PC-3 (cell line): Measurements from ENCODE around the gene HTD2. TPM values are rescaled to one million over a fixed set of nuclear protein-coding genes. Genes with fewer than 3 reads are reported as not detected.
"Not testable (repeated sequence)": the region's sequence is repeated elsewhere in the genome, so short reads cannot be mapped to it uniquely, and the experiment has no call there.

ENCODE experiments used
- ATAC-seq: fragments of 200-7000 bp; cut with Tn5 transposase; 2 replicates; pipeline ENCODE4 v1.9.1; 2020; ENCODE audit warnings: mild to moderate bottlenecking, moderate library complexity
- BruUV-seq: library from RNA; stranded (reverse); fragments of 400-500 nt; replicated peaks from 2 replicates; lab custom pipeline; 2021; lab: Mats Ljungman, UMichigan
- CTCF ChIA-PET: fragments of 300-600 bp; sonication (Branson Sonifier 250); formaldehyde crosslinking; loops from one replicate; lab custom pipeline; 2022; ENCODE audit warnings: antibody characterized with exemption; lab: Charles Lee
- POLR2A ChIA-PET: fragments of 300-600 bp; sonication (Branson Sonifier 250); formaldehyde crosslinking; loops from one replicate; lab custom pipeline; 2022; ENCODE audit warnings: antibody characterized with exemption; ENCODE audit not compliant: unreplicated experiment; lab: Charles Lee
- DNase-seq: peaks from one replicate; pipeline ENCODE4 v3.0.0-alpha.2; 2015
- H2AFZ ChIP-seq: fragments of 300-600 bp; sonication (generic); 2 replicates; pipeline ENCODE4 v1.6.0; 2016; ENCODE audit warnings: antibody characterized with exemption, low read length
- H3F3A ChIP-seq: fragments of 300-600 bp; sonication (generic); one replicate; pipeline ENCODE4 v1.6.0; 2017; ENCODE audit warnings: antibody characterized with exemption, low read length, control low read depth, mild to moderate bottlenecking; ENCODE audit not compliant: unreplicated experiment
- H3K27ac ChIP-seq: fragments of 300-600 bp; sonication (generic); 2 replicates; pipeline ENCODE4 v1.5.1; 2016; ENCODE audit warnings: mild to moderate bottlenecking, low read length
- H3K27me3 ChIP-seq: fragments of 300-600 bp; sonication (generic); 2 replicates; pipeline ENCODE4 v1.6.1; 2016; ENCODE audit warnings: low read length, mixed read lengths
- H3K36me3 ChIP-seq: fragments of 300-600 bp; sonication (generic); 2 replicates; pipeline ENCODE4 v1.6.1; 2016; ENCODE audit warnings: low read depth, mixed run types, low read length, mixed read lengths
- H3K4me1 ChIP-seq: fragments of 300-600 bp; sonication (generic); 2 replicates; pipeline ENCODE4 v1.5.1; 2016; ENCODE audit warnings: low read length; ENCODE audit not compliant: insufficient read depth
- H3K4me2 ChIP-seq: fragments of 300-600 bp; sonication (generic); 2 replicates; pipeline ENCODE4 v1.6.0; 2016; ENCODE audit warnings: low read length
- H3K4me3 ChIP-seq: fragments of 300-600 bp; sonication (generic); 2 replicates; pipeline ENCODE4 v1.5.1; 2016; ENCODE audit warnings: mild to moderate bottlenecking, low read length, mixed read lengths
- H3K79me2 ChIP-seq: fragments of 300-600 bp; sonication (generic); 2 replicates; pipeline ENCODE4 v1.6.1; 2017; ENCODE audit warnings: low read length, mixed read lengths
- H3K9ac ChIP-seq: fragments of 300-600 bp; sonication (generic); 2 replicates; pipeline ENCODE4 v1.6.0; 2016; ENCODE audit warnings: mild to moderate bottlenecking, low read length
- H3K9me2 ChIP-seq: fragments of 300-600 bp; sonication (generic); replicated peaks from 2 replicates; pipeline ENCODE4 v1.6.1; 2016; ENCODE audit warnings: mixed run types, low read length, mixed read lengths
- H3K9me3 ChIP-seq: fragments of 300-600 bp; sonication (generic); 2 replicates; pipeline ENCODE4 v1.6.1; 2016; ENCODE audit warnings: low read length, mixed read lengths
- H4K20me1 ChIP-seq: fragments of 300-600 bp; sonication (generic); 2 replicates; pipeline ENCODE4 v1.6.1; 2016; ENCODE audit warnings: low read length, mixed read lengths
- CTCF ChIP-seq: fragments of 300-600 bp; sonication (generic); conservative IDR thresholded peaks from 2 replicates; pipeline ENCODE4 v1.5.1; 2017; ENCODE audit warnings: antibody characterized with exemption, low read depth, mild to moderate bottlenecking, low read length
- EZH2 ChIP-seq: fragments of 300-600 bp; sonication (generic); IDR thresholded peaks from one replicate; pipeline ENCODE4 v1.6.1; 2017; ENCODE audit warnings: antibody characterized with exemption, mild to moderate bottlenecking, low read length; ENCODE audit not compliant: unreplicated experiment
- EZH2phosphoT487 ChIP-seq: fragments of 300-600 bp; sonication (generic); IDR thresholded peaks from 2 replicates; pipeline ENCODE4 v1.6.1; 2018; ENCODE audit warnings: mild to moderate bottlenecking, antibody characterized with exemption, low read length, borderline replicate concordance
- intact Hi-C: fragments of 100-400 bp; cut with micrococcal nuclease; formaldehyde crosslinking; loops from 2 replicates; pipeline ENCODE4 v1.9.0; 2023
- total RNA-seq: library from RNA; depleted of rRNA; stranded (reverse); fragments of >200 nt; gene quantifications from 2 replicates; pipeline ENCODE4 v1.2.3, GENCODE V29; 2014

HTD2 gene
- total RNA-seq, 1 experiment from 2014 or later, result 6.9 TPM

- DNase-seq (no peak), ATAC-seq (no peak)
- ChIA-PET POLR2A (no interaction called here), CTCF (interaction anchor here (0.5 kb wide), 1 partner anchor 91 kb away, joined by 4 read pairs; no protein-coding TSS in a partner anchor)
- Histone ChIP-seq H2AFZ (no peak overlapping the region), H3K9me3 (no peaks in the 10 kb centered on the region), H3F3A (no peaks in the 10 kb centered on the region), H4K20me1 (no peaks in the 10 kb centered on the region), H3K4me2 (no peak overlapping the region), H3K4me3 (no peak overlapping the region), H3K9ac (no peak overlapping the region), H3K4me1 (no peaks in the 10 kb centered on the region), H3K36me3 (0 out of 2 replicates have a peak, but pooled peaks cover 2% of the 10 kb centered on the region), H3K27me3 (no peaks in the 10 kb centered on the region), H3K9me2 (no peaks in the 10 kb centered on the region), H3K79me2 (no peaks in the 10 kb centered on the region), H3K27ac (no peak overlapping the region)
- no peak for TF ChIP-seq CTCF
- TF ChIP-seq EZH2, result no peak
- no peak for TF ChIP-seq EZH2phosphoT487
- intact Hi-C loops, result no loop called here
- no TSS peak for BruUV-seq
Observed at GRCh38 chr3:58287354-58287753, 19.0 kb upstream of the HTD2 start.

- 0 out of 2 replicates have a peak, but pooled peaks cover 2% of the 10 kb centered on the region for H3K36me3 ChIP-seq
- ChIA-PET POLR2A (no interaction called here), CTCF (interaction anchor here (0.5 kb wide), 1 partner anchor 92 kb away, joined by 4 read pairs; no protein-coding TSS in a partner anchor)
- BruUV-seq, result no TSS peak
- no peaks in the 10 kb centered on the region for H4K20me1 ChIP-seq
- TF ChIP-seq CTCF, result peak; percentile 45; the same call in 1 of the 2 replicates
- TF ChIP-seq EZH2, result no peak
- H3K4me2 ChIP-seq, result no peak overlapping the region
- H2AFZ ChIP-seq, result no peak overlapping the region
- H3K4me3 ChIP-seq, result no peak overlapping the region
- no peaks in the 10 kb centered on the region for H3K9me3 ChIP-seq
- no peak for DNase-seq
- H3K27ac ChIP-seq, result no peak overlapping the region
- intact Hi-C loops, result no loop called here
- H3K27me3 ChIP-seq, result no peaks in the 10 kb centered on the region
- no peak overlapping the region for H3K9ac ChIP-seq
- no peaks in the 10 kb centered on the region for H3F3A ChIP-seq
- no peaks in the 10 kb centered on the region for H3K9me2 ChIP-seq
- ATAC-seq, result peak; percentile 38; the same call in 1 of the 2 replicates
- H3K4me1 ChIP-seq, result no peaks in the 10 kb centered on the region
- no peaks in the 10 kb centered on the region for H3K79me2 ChIP-seq
Observed at GRCh38 chr3:58288011-58288728, 18.1 kb upstream of the HTD2 start.

- intact Hi-C loops, H4K20me1 ChIP-seq, H3K79me2 ChIP-seq, BruUV-seq, H3K4me1 ChIP-seq, H3K9ac ChIP-seq, CTCF ChIA-PET, H3F3A ChIP-seq, POLR2A ChIA-PET, H3K4me2 ChIP-seq, H3K9me2 ChIP-seq, ATAC-seq, H3K27me3 ChIP-seq, H3K4me3 ChIP-seq, H2AFZ ChIP-seq, H3K36me3 ChIP-seq, H3K9me3 ChIP-seq, H3K27ac ChIP-seq, DNase-seq: not testable (repeated sequence)
Observed at GRCh38 chr3:58288964-58289613, 17.2 kb upstream of the HTD2 start.

GRCh38 chr3:58290446-58290845, 15.9 kb upstream of the HTD2 start:
- H3K27ac ChIP-seq, DNase-seq, H3K36me3 ChIP-seq, H3K27me3 ChIP-seq, H3K9me2 ChIP-seq, POLR2A ChIA-PET, H2AFZ ChIP-seq, H3K4me2 ChIP-seq, H3K4me3 ChIP-seq, H3K79me2 ChIP-seq, BruUV-seq, H4K20me1 ChIP-seq, H3K9ac ChIP-seq, H3K4me1 ChIP-seq, CTCF ChIA-PET, H3K9me3 ChIP-seq, H3F3A ChIP-seq, intact Hi-C loops, ATAC-seq: not testable (repeated sequence)
